HG03196 (cell line): ENCODE data around the gene NIPAL4.

Experiments used
- ATAC-seq: cut with Tn5 transposase; IDR thresholded peaks from one replicate; pipeline ENCODE4 v1.9.1; 2021; ENCODE audit not compliant: unreplicated experiment

The NIPAL4 gene

DNA sequence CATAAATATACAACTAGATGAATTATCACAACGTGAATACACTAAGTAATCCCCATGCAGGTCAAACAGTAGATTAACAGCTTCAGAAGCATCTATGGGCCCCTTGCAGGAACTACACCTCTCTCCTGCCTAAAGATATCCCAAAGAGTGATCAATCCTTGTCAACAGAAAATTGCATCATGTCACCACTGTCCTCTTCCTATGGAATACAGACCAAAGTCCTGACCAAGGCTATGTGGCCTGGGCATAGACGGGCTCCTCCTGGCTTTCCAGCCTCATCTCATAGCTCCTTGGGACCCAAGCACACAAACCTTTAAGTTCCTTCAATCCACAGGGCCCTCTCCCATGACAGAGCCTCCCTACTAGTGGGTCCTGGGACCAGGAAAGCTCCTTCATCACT lies 25.3 kb downstream of the NIPAL4 start:
- no peak for ATAC-seq

DNA sequence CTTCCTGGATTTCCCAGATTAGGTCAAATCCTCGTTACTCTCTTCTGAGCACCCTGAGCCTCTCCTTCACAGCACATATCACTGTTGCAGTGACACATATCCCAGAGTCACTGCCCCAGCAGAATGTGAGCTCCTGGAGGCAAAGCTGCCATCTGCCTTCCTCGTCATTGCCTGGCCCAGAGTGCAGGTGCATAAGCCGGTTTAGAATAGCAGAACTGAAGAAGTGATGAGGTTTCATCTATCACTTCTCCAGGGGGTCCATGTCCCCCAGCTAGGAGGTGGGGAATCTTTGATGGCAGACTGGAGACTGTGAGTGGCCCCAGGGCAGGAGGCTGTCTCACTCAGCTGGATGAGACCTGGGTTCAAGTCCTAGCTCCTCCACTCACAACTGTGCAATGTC lies 25.8 kb downstream of the NIPAL4 start:
- ATAC-seq, result no peak

DNA sequence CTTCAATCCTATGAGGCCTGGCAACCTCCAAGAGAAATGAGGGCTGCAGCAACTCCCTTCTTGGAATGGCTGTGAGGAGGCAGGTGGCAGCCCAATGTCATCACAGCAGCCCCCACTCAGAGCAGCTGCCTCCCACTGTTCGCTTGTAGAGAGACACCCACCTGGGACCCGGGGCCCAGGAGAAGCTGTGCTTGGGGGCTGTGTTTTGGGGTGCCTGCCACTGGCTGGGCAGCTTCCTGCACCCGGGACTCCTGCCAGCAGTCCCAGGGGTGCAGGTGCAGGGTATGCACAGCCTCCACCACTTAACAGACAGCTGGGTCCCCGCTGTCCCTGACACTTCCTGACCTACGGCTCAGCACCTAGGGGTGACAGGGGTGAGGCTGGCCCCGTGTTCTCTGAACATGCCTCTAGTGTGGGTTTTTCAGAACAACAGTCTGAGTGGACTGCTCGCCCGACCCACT lies 26.2 kb downstream of the NIPAL4 start:
- peak; percentile 50 for ATAC-seq

DNA sequence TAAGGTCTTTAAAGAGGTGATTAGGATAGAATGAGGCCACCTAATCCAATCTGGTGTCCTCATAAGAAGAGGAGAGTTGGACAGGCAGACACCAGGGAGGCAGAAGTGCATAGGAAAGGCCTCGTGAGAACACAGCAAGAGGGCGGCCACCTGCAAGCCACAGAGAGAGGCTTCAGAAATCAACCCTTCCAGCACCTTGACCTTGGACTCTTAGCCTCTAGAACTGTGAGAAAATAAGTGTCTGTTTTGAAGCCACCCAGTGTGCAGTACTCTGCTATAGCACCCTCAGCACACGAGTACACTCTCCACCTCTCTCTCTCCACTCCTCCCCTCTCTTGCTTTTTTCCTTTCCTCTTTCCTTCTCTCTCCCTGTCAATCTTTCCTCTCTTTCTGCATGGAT lies 26.8 kb downstream of the NIPAL4 start:
- ATAC-seq, result no peak

DNA sequence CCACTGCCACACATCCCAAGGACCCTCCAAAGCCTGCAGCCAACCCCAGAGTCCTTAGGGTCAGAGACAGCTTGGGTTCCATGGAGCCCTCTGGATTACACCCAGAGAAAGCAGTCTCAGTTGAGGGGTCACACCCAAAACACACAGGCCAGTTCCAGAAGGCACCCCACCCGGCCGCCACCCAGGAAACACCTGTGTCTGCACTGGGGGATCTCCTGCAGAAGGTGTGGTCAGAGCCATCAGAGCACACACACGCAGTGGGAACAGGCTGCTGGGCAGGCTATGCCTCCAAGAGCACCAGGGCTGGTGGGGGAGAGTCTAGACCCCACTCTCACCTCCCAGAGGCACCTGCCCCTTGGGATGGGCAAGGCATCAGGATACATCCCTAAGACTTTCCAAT lies 27.3 kb downstream of the NIPAL4 start:
- ATAC-seq, result no peak

DNA sequence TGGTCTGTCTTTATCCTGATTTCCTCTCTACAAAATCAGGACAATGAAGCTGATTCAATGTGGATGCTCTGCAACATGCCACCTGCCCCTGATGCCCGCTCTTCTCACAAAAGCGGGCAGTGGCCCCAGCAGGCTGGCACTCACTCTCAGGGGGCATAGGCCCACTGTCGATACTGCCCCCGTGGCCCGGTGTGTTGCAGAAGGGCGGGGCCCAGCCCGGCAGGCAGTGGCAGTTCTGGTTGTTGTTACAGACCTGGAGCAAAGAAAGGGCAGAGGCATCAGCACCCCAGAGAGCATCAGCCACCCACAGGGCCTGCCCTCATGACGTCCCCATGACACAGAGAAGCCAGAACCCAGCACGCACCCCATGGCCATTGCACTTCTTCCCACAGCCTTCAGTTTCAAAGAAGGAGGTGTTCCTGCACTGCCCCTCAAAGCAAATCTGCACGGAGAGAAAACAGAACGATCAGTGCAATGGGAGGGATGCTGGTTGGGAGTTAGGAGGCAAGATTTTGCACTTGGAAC lies 31.5 kb downstream of the NIPAL4 start:
- ATAC-seq, result no peak

DNA sequence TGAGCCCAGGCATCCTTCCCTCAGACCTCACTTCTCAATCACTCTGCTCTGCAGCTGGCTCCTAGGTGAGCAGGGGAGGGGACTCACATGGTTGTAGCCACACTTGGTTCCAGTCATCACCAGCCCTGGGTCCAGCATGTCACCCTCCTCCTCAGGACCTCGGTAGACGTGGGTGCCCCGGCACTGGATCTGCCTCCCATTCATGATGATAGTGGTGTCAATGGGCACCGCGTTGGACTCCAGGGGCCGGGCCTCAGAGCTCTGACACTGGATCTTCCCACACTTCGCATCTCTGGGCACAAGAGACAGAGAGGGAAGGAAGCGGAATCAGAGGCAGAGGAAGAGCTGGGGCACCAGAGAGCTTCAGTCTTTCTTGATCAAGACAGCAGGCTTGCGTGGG lies 32.9 kb downstream of the NIPAL4 start:
- no peak for ATAC-seq

DNA sequence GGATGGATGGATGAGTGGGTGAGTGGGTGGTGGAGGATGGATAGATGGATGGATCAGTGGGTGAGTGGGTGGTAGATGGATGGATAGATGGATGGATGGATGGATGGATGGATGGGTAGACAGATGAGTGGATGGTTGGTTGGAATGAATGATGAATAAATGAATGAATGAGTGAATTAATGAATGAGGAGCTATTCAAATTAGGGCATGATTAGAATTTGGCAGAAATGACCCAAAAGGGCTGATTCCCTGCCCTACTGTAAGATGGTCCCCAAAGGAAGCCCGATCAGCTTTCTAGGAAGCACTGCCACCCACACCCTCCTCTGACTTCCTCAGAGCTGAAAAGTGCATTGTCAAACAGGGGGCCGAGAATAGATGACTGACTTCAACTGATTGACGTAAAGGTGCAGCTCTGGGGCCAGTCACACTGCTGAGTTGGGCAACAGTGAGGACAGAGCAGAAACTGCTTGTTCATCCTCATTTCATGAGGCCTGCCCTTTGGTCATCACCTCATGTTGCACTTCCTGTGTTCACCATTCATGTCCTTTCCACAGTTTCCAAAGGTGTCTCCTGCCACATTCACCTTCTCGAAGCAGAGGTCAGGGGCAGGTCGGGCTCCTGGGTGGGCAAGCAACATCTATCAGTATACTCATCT lies 34.3 kb downstream of the NIPAL4 start:
- no peak for ATAC-seq

DNA sequence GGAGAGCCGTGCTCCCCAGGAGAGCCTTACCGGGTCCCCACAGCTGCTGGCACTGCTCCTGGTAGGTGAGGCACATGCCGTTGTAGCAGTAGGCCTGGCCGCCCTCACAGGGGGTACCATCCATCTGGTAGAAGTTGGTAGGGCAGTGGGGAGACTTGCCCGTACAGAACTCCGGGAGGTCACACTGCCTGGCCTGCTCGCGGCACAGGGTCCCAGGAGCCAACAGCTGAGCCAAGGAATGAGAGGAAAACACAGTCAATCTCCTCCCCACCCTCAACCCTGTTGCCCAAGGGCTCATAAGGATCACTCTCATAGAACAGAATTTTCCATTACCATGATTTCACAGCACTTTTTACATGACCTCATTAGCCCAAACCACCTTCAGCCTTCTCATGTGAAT lies 36.9 kb downstream of the NIPAL4 start:
- no peak for ATAC-seq

DNA sequence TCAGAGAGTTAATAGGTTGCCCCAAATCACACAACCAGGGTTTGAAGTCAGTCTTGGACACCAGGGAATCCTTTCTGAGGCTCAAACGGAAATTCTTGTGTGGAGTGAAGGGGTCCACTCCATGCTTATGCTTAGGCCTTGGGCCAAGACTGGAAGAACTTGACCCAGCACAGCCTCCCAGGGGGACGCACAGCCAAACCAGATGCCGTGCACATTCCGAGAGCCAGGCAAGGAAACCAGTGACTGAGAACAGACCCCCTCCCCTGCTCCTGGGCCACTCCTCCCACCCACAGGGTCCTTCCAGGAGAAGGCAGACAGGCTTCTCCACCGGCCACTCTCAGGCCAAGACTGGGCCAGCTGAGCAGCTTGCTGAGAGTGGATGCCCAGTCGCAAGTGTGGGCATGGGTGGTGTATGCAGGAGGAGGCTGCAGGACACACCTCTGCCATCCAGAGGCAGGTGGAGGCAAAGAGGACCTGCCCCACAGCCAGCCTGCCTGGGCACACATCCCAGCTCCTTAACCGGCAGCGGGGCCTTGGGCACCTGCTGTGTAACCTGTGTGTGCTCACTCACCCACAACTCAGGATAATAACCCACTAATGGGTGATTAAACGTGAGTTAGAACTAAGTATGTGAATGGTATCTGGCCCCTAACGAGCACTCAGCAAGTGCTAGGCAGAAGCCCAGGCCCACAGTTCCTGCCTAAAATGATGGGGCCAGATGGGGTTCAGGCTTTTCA lies 38.0 kb downstream of the NIPAL4 start:
- ATAC-seq, result no peak

DNA sequence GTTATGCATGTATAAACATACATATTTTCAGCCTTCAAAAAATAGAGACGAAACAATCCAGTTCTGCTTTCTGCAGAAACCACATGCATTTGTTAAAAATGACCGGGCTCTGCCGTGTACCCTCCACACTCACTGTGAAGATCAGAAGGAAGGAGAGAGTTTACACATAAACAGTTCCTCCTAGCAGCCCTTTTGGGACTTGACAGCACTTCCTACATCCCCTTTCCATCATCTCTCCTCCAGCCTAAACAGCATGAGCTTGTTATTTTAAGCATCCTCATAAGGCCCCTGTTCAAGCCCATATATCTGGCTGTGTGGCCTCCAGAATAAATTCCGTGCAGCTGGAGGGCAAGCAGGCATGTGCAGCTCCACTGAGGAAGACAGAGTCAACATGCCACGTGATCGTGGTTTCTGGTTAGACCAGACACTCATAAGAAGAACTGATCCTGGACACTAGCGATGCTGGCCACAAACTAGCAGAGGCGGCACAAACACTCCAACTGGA lies 42.2 kb downstream of the NIPAL4 start:
- peak; percentile 69 for ATAC-seq

DNA sequence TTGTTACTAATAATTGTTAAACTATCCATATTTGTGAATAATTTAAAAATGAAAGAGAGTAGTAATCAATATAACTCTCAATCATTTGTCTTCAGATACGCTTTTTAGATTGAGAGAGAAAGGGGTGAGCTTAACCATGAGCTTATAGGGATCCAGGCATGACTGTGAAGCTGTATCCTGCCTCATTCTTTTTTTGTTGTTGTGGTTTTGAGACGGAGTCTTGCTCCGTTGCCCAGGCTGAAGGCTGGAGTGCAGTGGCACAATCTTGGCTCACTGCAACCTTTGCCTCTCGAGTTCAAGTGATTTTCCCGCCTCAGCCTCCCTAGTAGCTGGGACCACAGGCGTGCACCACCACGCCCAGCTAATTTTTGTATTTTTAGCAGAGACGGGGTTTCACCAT lies 44.0 kb downstream of the NIPAL4 start:
- ATAC-seq, result no peak

DNA sequence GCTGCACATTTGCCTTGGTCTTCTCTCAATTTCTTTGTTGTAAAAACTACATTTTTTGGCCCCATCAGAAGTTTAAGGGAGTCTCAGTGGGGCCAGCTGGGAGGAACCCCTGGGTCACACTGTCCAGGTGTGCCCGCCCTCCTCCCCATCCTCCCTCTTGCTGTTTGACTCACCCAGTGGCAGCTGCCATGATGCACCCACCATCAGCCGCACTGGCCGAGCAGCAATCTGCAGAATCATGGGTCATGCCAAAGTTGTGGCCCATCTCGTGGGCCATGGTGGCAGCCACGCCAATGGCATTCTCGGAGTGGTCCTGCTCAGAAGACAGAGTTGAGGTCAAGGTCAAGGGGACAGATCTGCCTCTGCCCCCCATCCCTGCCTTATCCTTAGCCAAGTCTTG lies 45.5 kb downstream of the NIPAL4 start:
- ATAC-seq, result no peak

DNA sequence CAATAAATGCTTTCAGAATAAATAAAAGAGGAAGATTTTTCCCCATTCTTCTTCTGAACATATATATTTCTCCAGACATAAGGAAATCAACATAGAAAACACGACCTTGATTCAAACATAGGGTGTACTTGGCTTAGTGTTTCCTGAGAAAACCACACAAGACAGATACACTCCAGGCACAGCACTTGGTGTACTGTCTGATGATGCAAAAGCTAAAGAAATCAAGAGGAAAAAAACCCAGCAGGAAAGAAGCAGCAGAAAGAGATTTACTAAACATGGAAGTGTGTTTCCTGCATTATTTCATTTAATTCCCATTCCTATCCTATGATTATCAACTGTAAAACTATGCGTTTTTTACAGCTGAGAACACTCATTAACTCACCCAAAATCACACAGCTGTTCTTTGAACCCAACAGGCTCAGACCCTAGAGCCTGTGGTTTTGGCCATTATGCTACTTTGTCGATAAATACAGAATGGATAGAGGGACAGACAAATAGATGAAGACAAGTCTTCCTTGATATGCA lies 46.1 kb downstream of the NIPAL4 start:
- no peak for ATAC-seq

DNA sequence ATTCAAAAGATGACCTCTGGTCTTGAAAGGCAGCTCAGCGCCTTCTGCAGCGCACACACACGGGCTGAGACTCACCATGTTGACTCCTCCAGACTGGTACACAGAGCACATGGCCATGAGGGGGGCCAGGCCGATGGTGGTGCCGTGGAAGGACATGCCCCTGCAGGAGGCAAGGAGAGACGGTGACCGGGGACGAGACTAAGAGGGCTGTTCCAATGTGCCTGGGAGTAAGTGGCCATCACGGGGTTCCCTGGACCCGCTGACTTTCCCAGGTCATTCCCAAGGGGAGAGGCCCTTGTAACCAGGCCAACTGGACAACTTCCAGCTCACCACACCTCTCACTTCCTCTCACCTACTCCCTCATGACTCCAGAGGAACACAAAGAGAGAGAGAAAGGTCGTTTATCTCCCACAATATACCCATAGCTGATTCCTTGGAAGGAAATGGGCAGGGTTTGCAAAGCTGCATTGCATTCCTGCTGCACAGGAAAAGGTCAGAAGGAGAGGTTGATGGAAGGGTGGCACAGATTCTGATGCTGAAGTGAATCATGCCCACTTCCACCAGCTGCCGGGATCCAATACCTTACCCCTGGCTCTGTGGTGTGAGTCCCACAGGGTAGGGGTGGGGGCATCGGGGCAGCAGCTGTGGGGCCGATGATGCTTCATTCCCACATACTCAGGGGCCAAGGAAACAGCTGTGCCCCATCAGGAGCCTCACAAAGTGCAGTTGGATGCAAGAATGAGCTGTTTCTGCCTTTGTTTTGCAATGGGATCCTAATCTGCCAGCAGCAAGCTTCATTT lies 47.2 kb downstream of the NIPAL4 start:
- no peak for ATAC-seq

DNA sequence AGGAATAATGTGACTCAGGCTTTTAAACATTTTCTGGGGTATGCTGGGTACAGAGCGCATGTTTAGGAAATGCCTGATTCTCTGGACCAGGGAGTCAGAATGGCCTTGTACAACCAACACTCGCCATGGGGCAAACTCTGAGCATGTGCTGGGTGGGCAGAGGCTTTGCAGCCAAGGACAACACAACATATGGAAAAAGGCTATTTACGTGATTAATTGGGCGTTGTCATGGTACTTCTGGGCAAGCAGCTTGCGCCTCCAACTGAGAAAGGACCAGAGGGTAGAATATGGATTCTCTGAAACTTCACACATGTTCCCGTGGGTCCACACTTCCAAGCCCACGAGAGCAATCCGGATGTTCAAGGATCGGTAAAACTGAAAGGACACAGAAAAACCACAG lies 49.1 kb downstream of the NIPAL4 start:
- no peak for ATAC-seq

DNA sequence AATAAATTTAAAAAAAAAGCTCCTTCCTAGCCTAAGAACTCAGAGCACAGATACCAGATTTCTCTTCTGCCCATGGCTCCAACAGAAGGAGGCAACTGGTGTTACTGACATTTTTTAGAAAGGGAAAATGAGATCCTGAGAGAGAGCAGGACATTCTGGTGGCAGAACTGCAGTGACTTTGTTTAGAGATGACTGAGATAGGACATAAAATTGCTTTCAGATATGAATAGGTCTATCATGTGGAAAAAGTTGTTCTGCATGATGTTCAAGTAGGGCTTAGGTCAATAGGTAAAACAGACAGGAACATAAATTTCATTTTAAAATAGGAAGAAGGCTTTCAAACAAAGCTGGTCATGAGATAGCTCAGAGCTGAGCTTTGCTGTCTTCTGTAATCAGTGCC lies 49.6 kb downstream of the NIPAL4 start:
- no peak for ATAC-seq

DNA sequence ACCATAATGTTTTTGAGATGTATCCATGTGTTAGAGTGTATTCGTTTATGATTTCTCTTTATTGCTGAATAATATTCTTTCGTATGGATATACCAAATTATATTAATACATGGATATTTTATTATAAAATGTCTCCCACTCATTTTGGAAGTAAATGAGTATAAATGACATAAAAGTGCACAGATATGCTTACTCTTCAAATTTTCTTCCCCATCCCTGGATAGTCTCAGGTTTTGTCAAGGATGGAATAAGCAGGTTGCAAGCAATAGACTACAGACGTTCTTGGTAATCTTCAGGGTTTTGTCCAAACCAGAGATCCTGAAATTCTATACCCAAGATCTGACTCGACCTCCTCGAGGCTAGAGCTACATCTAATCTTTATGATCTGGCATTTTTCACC lies 50.7 kb downstream of the NIPAL4 start:
- ATAC-seq, result no peak

DNA sequence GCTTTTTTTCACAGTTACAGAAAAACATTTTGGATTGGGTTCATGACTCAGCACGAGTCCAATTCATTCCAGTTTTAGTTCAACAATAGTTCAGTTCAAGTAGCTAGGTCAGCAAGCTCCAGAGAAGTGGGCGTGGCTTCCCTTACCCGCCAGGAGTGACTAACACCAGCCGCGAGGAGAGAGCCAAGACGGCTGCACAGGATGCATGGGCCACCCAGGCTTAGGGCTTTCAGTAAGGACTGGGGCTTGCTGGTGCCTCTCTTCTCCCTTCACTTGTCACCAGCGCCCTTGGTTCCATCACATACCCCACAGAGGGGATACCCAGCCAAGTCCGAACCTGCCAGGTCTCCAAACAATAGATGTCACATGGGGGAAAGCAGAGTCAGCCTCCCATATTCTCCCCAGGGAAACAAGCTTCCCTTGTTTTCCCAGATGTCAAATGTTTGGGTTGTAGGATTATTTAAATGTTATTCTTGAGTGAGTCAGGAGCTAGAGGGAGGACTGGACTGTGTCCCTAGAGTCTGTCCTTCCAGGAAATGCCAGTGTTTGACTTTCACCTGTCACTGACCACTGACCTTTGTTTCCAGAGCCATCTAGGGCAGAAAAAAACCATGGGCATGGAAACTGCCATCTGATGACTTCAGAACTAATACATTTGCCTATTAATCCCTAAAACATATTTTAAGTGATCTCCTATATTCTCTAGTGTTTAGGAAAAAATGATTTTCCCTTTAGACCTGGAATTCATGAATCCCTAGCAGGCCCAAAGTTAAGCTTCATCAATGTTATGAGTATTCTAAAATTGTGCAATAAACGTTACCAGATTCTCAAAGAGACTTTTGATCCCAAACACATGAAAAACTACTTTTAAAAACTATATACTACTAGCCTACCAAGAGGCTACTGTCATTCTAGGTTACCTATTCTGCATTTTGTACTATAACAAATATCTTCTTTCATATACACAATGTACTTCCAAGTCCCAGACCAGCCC lies 51.9 kb downstream of the NIPAL4 start:
- no peak for ATAC-seq

DNA sequence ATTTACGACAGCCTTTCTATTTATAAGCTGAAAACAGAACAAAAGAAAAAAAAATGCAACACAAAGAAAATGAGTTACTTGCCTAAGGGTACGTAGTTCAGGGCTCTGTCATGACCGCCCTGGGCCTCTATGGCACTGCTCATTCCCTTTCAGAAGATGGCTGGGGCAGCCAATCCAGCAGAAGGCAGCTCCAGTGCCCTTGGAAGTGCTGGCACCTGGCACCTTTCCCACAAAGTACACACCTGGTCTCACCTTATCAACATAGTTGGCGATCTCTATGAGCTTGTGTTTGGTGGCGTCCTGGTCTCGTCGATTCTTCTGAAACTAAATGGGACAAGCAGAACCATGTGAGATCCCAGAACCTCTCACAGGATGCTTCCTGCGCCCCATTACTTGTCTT lies 53.2 kb downstream of the NIPAL4 start:
- no peak for ATAC-seq
